Panc1 (cell line): Measurements from ENCODE around the gene KRTAP10-6. TPM values are rescaled to one million over a fixed set of nuclear protein-coding genes. Genes with fewer than 3 reads are reported as not detected.

Experiments used
- ATAC-seq: fragments of 200-7000 bp; cut with Tn5 transposase; 2 replicates; pipeline ENCODE4 v1.9.1; 2020; ENCODE audit warnings: mild to moderate bottlenecking, moderate library complexity
- BruUV-seq: library from RNA; stranded (reverse); fragments of 400-500 nt; replicated peaks from 2 replicates; lab custom pipeline; 2021; lab: Mats Ljungman, UMichigan
- CTCF ChIA-PET: fragments of 300-600 bp; sonication (Branson Sonifier 250); formaldehyde crosslinking; loops from one replicate; lab custom pipeline; 2022; ENCODE audit warnings: antibody characterized with exemption; lab: Charles Lee
- POLR2A ChIA-PET: fragments of 300-600 bp; sonication (Branson Sonifier 250); formaldehyde crosslinking; loops from one replicate; lab custom pipeline; 2022; ENCODE audit warnings: antibody characterized with exemption; lab: Charles Lee
- DNase-seq: peaks from one replicate; pipeline ENCODE4 v3.0.0-alpha.2; 2010; ENCODE audit warnings: low read depth, low spot score
- H3K27ac ChIP-seq: 2 replicates; pipeline ENCODE4 v1.5.1; 2011; ENCODE audit warnings: mild to moderate bottlenecking, low read length, inconsistent platforms
- H3K27me3 ChIP-seq: fragments of 200-500 bp; sonication (Bioruptor generic); 2 replicates; pipeline ENCODE4 v1.6.0; 2014; ENCODE audit warnings: low read length, inconsistent platforms; ENCODE audit not compliant: control insufficient read depth, insufficient read depth
- H3K36me3 ChIP-seq: fragments of 200-500 bp; sonication (Bioruptor generic); 2 replicates; pipeline ENCODE4 v1.5.1; 2014; ENCODE audit warnings: inconsistent platforms, mild to moderate bottlenecking, low read length, moderate library complexity; ENCODE audit not compliant: control insufficient read depth, insufficient read depth
- H3K4me1 ChIP-seq: 2 replicates; pipeline ENCODE4 v1.5.1; 2011; ENCODE audit warnings: inconsistent platforms, mild to moderate bottlenecking, low read length, moderate library complexity; ENCODE audit not compliant: control insufficient read depth, insufficient read depth
- H3K4me3 ChIP-seq, 2 experiments: 2 replicates each; pipeline ENCODE4 v1.5.1; 2011 to 2012; ENCODE audit warnings: low read depth in 2 of 2, low read length in 2 of 2, mild to moderate bottlenecking in 2 of 2, inconsistent platforms in 1 of 2, moderate library complexity in 1 of 2
- H3K9me3 ChIP-seq: fragments of 200-500 bp; sonication (Bioruptor generic); 2 replicates; pipeline ENCODE4 v1.5.1; 2014; ENCODE audit warnings: low read depth, mild to moderate bottlenecking, inconsistent platforms, low read length, moderate library complexity; ENCODE audit not compliant: control insufficient read depth, insufficient read depth
- POLR2AphosphoS5 ChIP-seq: IDR thresholded peaks from 2 replicates; pipeline ENCODE4 v1.6.1; 2012; ENCODE audit warnings: mild to moderate bottlenecking, low read depth, low read length, moderate library complexity
- SIN3A ChIP-seq: IDR thresholded peaks from 2 replicates; pipeline ENCODE4 v1.6.1; 2012; ENCODE audit warnings: low read depth, mild to moderate bottlenecking, low read length, moderate library complexity, borderline replicate concordance; ENCODE audit not compliant: insufficient read depth
- TCF7L2 ChIP-seq: IDR thresholded peaks from 2 replicates; pipeline ENCODE4 v1.6.1; 2011; ENCODE audit warnings: mild to moderate bottlenecking, low read depth, low read length, inconsistent platforms
- in situ Hi-C: cut with HindIII; loops from 2 replicates; pipeline ENCODE4 v1.10.0; 2016; ENCODE audit warnings: low sequenced_read_pairs, low pct_unique_long_range_greater_than_20kb
- intact Hi-C: fragments of 100-400 bp; cut with micrococcal nuclease; formaldehyde crosslinking; loops from one replicate; pipeline ENCODE4 v1.10.0; 2022; ENCODE audit not compliant: unreplicated experiment
- total RNA-seq: library from RNA; stranded (reverse); gene quantifications from one replicate; pipeline ENCODE4 v1.2.1, GENCODE V29; 2021; ENCODE audit not compliant: unreplicated experiment
- TF ChIP-seq, protein P1 (sequence below): fragments of 450-650 bp; IDR thresholded peaks from 2 replicates; pipeline ENCODE4 v1.5.1; 2017; ENCODE audit warnings: mild to moderate bottlenecking
- TF ChIP-seq, protein P2 (sequence below), 2 experiments: IDR thresholded peaks; 2 replicates each; pipeline ENCODE4 v1.6.1; 2011 to 2012; ENCODE audit warnings: low read depth in 2 of 2, control low read depth in 1 of 2, low read length in 1 of 2, mild to moderate bottlenecking in 1 of 2, moderate library complexity in 1 of 2; ENCODE audit not compliant: insufficient read depth in 1 of 2

Gene KRTAP10-6
- total RNA-seq, 1 experiment from 2014 or later = not detected

DNA sequence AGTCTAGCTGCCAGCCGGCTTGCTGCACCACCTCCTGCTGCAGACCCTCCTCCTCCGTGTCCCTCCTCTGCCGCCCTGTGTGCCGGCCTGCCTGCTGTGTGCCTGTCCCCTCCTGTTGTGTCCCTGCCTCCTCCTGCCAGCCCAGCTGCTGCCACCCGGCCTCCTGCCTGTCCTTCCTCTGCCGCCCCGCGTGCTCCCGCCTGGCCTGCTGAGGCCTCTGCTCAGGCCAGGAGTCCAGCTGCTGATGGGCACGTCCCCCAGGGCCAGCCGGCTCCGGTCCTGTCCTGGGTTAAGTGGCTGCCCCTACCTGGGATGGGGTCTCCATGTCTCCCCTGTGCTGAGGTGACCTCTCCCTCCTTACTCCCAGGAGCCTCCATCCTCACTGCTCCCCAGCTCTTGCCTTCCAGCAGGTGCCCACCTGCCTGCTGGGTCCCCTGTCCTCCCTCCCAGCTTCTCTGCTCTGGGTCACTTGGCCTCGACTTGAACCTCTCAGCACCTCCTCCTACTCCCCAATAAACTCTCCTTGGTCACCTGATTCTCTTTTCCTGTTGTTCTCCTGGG is 20.4 kb upstream of the KRTAP10-6 start:
- POLR2A ChIA-PET = no interaction called here
- CTCF ChIA-PET = no interaction called here
- BruUV-seq = no TSS peak

DNA sequence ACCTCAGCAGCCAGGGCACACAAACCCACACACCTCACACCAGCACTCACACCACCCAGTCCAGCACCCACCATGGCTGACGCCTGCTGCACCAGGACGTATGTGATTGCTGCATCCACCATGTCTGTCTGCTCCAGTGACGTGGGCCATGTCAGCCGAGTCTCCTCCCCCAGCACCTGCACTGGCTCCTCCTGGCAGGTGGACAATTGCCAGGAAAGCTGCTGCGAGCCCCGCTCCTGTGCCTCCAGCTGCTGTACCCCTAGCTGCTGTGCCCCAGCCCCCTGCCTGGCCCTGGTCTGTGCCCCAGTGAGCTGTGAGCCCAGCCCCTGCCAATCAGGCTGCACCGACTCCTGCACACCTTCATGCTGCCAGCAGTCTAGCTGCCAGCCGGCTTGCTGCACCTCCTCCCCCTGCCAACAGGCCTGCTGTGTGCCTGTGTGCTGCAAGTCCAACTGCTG is 19.8 kb upstream of the KRTAP10-6 start, which contains the start of gene KRTAP10-8:
Gene KRTAP10-8, plus strand, starts transcription at position 51 of the 458 bp plus-strand sequence. Its CDS starts 22 bp downstream, at position 73.
- CTCF ChIA-PET = no interaction called here
- Histone ChIP-seq H3K27me3 (no peaks in the 10 kb centered on the region), H3K4me1 (no peaks in the 10 kb centered on the region), H3K27ac (no peak within 1 kb of the TSS), H3K36me3 (no peaks in the 10 kb centered on the region), H3K9me3 (peaks cover 3% of the 10 kb centered on the region; the same call in 1 of the 2 replicates), H3K4me3 (no peak within 1 kb of the TSS)
- no peak for DNase-seq
- intact Hi-C loops = no loop called here
- BruUV-seq = no TSS peak
- in situ Hi-C loops = no loop called here
- no peak for ATAC-seq
- TF ChIP-seq, protein P1, sequence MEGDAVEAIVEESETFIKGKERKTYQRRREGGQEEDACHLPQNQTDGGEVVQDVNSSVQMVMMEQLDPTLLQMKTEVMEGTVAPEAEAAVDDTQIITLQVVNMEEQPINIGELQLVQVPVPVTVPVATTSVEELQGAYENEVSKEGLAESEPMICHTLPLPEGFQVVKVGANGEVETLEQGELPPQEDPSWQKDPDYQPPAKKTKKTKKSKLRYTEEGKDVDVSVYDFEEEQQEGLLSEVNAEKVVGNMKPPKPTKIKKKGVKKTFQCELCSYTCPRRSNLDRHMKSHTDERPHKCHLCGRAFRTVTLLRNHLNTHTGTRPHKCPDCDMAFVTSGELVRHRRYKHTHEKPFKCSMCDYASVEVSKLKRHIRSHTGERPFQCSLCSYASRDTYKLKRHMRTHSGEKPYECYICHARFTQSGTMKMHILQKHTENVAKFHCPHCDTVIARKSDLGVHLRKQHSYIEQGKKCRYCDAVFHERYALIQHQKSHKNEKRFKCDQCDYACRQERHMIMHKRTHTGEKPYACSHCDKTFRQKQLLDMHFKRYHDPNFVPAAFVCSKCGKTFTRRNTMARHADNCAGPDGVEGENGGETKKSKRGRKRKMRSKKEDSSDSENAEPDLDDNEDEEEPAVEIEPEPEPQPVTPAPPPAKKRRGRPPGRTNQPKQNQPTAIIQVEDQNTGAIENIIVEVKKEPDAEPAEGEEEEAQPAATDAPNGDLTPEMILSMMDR = no peak
- TF ChIP-seq, protein P2, sequence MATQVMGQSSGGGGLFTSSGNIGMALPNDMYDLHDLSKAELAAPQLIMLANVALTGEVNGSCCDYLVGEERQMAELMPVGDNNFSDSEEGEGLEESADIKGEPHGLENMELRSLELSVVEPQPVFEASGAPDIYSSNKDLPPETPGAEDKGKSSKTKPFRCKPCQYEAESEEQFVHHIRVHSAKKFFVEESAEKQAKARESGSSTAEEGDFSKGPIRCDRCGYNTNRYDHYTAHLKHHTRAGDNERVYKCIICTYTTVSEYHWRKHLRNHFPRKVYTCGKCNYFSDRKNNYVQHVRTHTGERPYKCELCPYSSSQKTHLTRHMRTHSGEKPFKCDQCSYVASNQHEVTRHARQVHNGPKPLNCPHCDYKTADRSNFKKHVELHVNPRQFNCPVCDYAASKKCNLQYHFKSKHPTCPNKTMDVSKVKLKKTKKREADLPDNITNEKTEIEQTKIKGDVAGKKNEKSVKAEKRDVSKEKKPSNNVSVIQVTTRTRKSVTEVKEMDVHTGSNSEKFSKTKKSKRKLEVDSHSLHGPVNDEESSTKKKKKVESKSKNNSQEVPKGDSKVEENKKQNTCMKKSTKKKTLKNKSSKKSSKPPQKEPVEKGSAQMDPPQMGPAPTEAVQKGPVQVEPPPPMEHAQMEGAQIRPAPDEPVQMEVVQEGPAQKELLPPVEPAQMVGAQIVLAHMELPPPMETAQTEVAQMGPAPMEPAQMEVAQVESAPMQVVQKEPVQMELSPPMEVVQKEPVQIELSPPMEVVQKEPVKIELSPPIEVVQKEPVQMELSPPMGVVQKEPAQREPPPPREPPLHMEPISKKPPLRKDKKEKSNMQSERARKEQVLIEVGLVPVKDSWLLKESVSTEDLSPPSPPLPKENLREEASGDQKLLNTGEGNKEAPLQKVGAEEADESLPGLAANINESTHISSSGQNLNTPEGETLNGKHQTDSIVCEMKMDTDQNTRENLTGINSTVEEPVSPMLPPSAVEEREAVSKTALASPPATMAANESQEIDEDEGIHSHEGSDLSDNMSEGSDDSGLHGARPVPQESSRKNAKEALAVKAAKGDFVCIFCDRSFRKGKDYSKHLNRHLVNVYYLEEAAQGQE (IDR thresholded peaks at IDR 0.05; ENCODE audit: insufficient read depth in 1 of 2, low read depth in 2 of 2, low read length in 1 of 2) = no peak
- TF ChIP-seq SIN3A (no peak), POLR2AphosphoS5 (no peak), TCF7L2 (no peak)
- POLR2A ChIA-PET = no interaction called here

More for the DNA sequence above, 20.4 kb upstream of the KRTAP10-6 start:
- no peak for TF ChIP-seq POLR2AphosphoS5
- TF ChIP-seq, protein P2 (IDR thresholded peaks at IDR 0.05; ENCODE audit: insufficient read depth in 1 of 2, low read depth in 2 of 2, low read length in 1 of 2) = no peak
- no peak for TF ChIP-seq TCF7L2
- no peak for TF ChIP-seq SIN3A
- TF ChIP-seq, protein P1 = no peak
- ATAC-seq (no peak), DNase-seq (no peak)
- Histone ChIP-seq H3K4me1 (no peaks in the 10 kb centered on the region), H3K4me3 (no peak overlapping the region), H3K27me3 (no peaks in the 10 kb centered on the region), H3K9me3 (peaks cover 3% of the 10 kb centered on the region; the same call in 1 of the 2 replicates), H3K36me3 (no peaks in the 10 kb centered on the region), H3K27ac (no peak overlapping the region)
- in situ Hi-C loops = no loop called here
- intact Hi-C loops = no loop called here
